ENCODE measurements around the gene SMIM30. TPM values are rescaled to one million over a fixed set of nuclear protein-coding genes. Genes with fewer than 3 reads are reported as not detected.

SMIM30 gene
- total RNA-seq, 1 donor from 2014 or later, result 24.3 TPM

Other genes starting within 250 kb of the SMIM30 start
- not detected in 2 replicates for gene GPR85, start 31.7 kb downstream of the SMIM30 start, total RNA-seq